Activated T-cell treated with anti-CD3 and anti-CD28 coated beads for 24 hours (primary cell): ENCODE data around the gene CARD10.

Source experiments
- DNase-seq: peaks from one replicate; pipeline ENCODE4 v3.0.0-alpha.2; 2020; ENCODE audit warnings: low read depth

CARD10 gene

GRCh38 chr22:37525746-37526350 lies 6.6 kb upstream of the CARD10 start:
- no peak for DNase-seq

DNA sequence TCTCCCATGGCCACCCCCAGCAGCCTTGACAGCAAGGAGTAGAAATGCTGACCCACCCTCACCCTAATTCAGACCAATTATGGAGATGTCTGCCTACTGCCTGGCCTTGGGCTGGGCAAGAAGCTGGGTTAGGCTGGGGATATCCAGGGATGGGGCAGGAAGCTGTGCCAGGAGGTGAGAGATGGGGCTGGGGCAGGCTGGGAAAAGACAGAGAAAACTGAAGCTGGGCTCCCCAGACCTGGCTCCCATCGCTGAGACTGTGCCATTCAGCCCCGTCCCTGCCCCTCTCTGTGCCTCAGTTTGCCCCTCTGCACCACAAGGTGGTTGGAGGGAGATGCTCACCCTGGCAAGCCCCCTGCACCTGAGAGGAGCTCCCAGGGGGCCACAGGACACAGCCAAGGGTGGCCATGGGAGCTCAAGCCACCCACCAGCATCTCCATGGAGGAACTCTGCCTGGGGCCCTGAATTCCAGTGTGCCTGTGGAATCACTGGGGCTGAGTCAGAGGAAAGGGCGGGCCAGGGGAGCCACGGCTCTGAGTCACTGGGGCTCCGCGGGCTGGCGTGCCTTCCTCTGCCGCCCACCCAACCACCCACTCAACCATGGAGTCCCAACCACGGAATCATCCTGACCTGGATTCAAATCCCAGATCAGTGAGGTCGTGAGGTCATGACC lies 6.0 kb upstream of the CARD10 start:
- no peak for DNase-seq

- DNase-seq = no peak
These were observed 3.3 kb upstream of the CARD10 start for GRCh38 chr22:37522482-37522881.

DNA sequence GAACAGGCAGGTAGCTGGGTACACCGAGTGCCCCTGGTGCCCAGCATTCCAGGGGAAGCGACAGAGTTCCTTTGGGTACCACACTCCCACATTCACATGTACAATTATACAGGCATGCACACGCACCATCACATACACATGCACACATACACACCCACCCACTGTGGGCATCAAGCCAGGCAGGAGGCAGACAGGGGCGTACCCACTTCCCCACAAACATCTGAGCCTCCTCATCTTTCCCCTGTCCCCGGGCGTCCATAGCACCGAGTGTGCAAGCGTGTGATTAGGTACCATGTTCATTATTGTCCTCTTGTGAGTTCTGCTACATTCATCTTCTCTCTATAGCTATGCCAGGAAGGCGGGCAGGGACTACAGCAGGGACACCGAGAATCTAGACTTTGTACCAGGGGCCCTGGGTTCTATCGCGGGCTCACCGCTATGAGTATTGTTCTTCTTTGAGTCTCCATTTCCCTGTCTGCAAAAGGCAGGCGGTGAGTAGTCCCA lies 2.1 kb upstream of the CARD10 start:
- DNase-seq = no peak

- no peak for DNase-seq
These were observed 1.6 kb upstream of the CARD10 start for GRCh38 chr22:37520776-37521191.

DNA sequence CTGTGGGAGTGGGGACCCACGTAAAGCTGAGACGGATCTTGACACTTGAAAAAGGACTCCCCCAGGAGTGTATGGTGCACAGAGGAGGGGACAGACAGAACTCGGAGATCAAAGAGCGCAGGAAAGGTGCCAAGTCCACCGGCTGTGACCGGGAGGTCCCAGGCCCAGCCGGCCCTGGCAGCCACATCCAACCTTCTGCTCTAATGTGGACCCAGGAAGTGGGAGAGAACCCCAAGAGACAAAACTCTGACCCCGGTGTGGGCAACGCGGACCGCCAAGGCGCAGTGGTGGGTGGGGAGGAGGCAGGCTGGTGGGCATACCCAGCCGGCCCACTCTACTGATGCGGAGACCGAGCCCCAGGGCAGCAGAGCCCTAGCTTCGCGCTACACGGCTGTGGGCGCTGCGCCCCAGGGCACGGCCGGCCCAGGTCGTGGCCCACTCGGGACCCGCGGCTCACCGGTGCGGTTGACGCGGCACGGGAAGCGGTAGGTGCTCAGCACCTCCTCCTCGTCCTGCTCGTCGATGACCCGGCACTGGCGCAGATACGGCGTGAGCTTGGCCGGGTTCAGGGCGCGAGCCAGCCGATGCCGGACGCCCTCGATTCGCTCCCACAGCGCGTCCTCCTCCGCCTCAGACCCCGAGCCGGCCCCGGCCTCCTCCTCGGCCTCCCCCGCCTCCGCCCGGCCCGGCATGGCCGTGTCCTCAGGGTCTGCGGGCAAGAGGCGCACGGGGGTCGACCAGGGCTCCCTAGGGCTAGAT lies 527 bp downstream of the CARD10 start:
- DNase-seq = no peak

- no peak for DNase-seq
These were observed 1.3 kb downstream of the CARD10 start for GRCh38 chr22:37517826-37518450.

DNA sequence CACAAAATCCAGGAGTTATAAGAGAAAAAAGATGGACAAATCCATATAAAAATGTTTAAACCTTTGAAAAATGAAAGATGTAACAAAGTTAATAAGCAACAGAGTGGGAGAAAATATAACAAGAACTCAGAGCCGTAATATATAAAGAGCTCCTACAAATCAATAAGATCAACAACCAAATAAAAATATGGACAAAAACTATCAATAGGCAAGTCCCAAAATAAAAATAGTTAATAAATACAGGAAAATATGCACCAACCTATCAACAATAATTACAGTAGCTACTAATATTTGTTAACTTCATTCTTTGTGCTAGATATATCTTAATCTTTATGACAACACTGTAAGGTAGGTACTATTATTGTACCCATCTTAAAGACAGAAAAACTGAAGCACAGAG lies 2.8 kb downstream of the CARD10 start:
- DNase-seq = no peak

DNA sequence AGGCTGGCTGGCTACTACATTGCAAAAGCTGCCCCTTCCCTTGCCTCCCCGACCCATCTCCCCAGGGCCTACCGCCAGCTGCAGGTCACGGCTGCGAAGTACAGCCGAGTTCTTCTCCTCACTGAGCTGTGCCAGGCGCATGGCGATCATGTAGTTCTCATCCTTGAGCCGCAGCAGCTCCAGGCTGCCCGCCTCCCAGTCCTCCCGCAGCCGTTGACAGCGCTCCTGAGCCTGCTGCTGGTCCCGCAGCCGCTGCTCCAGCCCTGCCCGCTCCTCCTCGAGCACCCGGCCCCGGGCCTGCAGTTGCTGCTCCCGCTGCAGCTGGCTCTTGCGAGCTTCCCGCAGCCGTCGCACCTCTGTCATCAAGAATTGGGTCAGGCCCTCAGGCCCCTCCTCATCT lies 3.3 kb downstream of the CARD10 start:
- no peak for DNase-seq

GRCh38 chr22:37514526-37515051 lies 4.6 kb downstream of the CARD10 start:
- no peak for DNase-seq

DNA sequence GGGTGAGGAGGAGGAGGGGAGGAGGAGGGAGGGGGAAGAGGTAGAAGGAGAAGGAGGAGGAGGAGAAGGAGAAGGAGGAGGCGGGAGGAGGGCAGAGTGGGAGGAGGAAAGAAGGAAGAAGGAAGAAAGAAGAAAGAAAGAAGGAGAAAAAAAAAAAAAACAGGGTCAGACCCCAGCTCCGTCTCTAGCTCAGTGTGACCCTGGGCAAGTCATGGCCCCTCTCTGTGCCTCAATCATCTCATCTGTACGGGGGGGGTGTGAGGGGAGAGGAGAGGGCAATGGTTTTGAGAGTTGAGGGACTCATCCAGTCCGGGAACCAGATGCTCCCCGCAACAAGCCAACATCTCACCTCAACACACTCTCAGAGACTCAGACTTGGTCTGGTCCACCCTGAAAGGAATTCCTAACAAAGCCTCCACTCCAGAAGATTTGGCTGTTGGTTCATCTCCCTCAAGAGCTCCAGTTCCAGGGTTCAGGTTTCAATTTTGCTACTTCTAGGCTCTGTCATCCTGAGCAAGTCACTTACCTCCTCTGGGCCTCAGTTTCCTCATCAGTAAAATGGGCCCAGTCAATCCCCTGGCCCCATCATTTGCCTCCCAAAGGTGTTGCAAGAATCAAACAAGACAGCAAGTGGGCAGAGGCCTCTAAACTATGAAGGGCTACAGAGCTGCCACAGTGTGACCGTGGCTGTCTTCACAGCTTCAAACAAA lies 7.7 kb downstream of the CARD10 start:
- DNase-seq = no peak

GRCh38 chr22:37510091-37510490 lies 9.1 kb downstream of the CARD10 start:
- no peak for DNase-seq

DNA sequence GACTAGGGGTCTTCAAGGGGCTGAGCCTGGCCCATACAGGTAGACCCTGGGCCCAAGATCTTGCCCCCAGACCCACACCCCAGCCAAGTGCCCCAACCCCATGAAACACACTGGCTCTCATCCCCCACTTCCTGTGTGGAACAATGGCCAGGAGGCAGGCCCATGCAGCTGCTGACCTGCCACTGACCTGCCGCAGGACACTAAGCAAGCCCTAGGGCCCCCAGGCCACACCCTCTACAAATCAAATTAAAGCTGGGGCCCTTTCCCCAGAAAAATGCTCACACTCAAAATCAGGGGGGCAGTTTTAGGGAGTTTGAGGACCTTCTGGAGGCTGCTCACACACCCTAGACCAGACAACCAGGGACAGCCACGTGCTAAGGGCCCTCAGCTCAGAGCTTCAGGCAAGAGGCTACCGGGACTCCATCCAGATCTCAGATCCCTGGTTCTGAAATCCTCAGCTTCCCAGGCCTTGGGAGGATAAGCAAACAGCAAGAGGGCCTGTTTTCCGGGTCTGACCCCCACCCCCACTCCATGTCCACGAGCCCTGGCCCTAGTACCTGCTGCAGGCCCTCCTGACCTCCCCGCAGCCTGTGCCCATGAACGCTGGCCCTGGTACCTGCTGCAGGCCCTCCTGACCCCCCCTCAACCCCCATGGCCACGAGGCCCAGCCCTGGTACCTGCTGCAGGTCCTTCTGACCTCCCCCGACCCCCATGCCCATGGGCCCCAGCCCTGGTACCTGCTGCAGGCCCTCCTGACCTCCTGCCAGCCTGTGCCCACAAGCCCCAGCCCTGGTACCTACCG lies 10.0 kb downstream of the CARD10 start:
- DNase-seq = no peak

DNA sequence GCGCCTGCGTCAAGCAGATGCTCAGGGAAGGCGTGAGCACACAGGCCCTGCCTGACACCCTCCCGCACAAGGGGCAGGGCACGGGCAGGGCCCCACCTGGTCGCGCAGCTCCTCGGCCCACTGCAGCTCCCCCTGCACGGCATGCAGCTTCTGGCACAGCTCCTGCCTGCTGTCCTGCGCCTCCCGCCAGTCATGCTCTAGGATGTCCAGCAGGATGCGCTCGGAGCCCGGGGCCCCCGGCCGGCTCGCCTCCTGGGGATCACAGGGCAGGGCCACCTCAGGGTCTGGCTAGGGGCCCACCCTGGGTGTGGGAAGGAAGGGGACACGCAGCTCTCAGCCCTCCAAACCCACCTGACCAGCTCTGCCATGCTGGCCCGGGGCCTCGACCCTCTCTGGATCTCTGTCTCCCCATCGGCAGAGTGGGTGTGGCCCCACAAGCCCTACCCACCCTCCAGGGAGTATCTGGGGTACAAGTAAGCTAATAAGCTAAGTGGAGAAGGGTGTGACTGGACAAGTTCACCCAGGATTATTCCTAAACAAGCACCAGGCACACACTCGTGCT lies 10.7 kb downstream of the CARD10 start:
- DNase-seq = no peak

DNA sequence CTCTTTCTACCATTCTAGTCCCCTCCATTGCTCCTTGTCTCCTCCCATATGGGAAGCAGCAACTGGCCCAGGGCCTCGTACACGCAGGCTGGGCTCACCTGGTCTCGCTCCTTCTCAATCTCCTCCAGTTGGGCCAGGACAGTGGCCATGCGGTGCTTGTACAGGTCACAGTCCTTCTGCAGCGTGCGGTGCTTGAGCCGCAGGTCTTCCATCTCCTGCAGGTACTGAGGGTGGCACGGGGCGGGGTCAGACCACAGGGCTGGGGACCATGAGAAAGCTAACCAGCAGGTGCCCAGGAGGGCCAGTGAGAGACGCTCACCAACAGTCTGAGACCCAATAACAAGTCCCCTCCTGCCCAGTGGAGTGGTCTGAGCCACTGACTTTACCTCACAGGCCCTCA lies 11.5 kb downstream of the CARD10 start:
- no peak for DNase-seq

GRCh38 chr22:37505989-37506388 lies 13.2 kb downstream of the CARD10 start:
- DNase-seq = no peak

DNA sequence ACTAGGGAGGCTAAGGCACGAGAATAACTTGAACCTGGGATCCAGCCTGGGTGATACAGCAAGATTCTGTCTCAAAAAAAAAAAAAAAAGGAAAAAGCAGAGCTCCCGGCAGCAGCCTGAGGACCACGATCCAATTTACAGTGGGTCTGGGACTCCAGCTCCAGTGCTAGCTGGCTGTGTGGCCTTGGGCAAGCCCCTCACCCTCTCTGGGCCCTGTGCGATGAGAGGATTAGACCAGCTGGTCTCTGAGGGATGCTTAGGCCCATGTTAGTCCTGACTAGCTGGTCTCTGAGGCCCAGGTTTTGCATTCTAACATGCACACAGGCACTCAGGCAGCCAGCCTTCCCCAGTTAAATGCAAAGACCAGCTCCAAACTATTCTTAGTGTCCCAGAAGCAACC lies 13.7 kb downstream of the CARD10 start:
- no peak for DNase-seq

GRCh38 chr22:37504964-37505363 lies 14.3 kb downstream of the CARD10 start:
- DNase-seq = no peak

DNA sequence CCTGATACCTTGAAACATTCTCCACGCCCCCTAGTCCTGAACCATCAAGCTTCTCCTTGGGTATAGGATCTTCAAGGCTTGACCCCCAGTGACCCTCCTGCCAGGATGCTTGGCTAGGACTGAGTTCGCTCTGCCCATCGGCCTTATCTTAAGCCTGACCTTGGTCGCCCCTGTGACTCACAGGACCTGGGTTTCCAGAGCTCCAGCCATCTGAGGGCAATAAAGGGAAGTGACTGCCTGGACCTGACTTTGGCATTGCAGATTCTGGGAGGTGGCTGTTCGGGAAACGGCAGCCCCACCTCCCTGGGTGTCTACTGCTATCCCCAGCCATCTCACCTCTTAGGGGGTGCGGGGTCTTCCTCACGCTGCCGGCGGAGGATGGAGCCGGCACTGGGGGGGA lies 15.4 kb downstream of the CARD10 start:
- no peak for DNase-seq

- no peak for DNase-seq
These were observed 16.0 kb downstream of the CARD10 start for GRCh38 chr22:37503183-37503683.
